Stimulated activated CD8-positive, alpha-beta memory T cell treated with anti-CD3 and anti-CD28 coated beads, Interleukin-7, amount 100 ng/mL, for 48 hours (primary cell): ENCODE data around the gene MASP1.
"Not testable (repeated sequence)": the region's sequence is repeated elsewhere in the genome, so short reads cannot be mapped to it uniquely, and the experiment has no call there.

Experiments used
- DNase-seq, 2 donors: peaks; one replicate each; pipeline ENCODE4 v3.0.0-alpha.2; 2020; ENCODE audit warnings: low read depth in 1 of 2; ENCODE audit errors: extremely low read depth in 1 of 2

The MASP1 gene

DNA sequence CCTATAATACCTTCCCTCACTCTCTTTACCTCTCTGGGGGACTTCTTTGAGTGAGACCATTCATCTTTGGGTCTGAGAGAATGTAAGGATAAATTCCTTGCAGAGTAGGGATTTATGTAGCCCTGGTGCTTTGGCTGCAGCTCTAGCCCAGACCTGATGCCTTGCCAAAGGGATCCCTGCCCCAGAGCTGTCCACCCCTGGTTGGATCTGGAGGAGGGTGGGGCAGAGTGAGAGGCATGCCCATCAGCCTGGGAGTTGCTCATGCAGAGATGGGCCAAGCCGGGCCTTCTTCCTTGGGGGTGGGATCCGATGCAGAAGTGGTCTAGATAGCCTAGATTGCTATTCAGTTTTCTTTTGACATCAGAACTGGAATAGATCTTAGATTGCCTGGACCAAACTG is 62.8 kb downstream of the MASP1 start:
- no peak for DNase-seq

DNA sequence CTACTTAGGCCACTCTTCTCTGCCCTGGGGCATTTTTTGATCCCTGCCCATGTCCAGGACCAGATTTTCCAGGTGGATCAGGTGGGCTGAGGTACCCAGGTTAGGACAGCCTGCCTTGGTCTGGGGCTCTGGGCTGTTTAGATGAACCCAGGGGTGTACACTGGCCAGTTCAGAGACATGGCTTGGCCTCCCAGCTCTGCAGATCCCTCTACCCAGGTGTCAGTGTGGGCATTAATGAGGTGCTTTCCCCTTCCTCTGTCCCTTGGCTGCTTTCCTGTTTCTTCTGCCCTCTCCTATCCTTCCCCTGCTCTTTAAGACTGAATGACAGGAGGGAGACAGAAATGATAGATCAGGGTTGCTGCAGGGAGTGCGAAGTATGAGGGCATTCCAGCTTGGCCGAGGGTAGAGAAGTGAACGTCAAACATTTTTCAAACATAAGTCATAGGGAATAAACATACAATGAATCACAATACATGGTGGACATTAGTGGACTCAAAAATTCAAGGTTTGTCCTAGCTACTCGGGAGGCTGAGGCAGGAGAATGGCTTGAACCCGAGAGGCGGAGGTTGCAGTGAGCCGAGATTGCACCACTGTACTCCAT is 63.8 kb downstream of the MASP1 start:
- DNase-seq = no peak

- no peak for DNase-seq
These were observed 67.7 kb downstream of the MASP1 start for GRCh38 chr3:187223799-187224198.

GRCh38 chr3:187222801-187223200 is 68.7 kb downstream of the MASP1 start:
- no peak for DNase-seq

GRCh38 chr3:187215460-187215859 is 76.1 kb downstream of the MASP1 start:
- no peak for DNase-seq

DNA sequence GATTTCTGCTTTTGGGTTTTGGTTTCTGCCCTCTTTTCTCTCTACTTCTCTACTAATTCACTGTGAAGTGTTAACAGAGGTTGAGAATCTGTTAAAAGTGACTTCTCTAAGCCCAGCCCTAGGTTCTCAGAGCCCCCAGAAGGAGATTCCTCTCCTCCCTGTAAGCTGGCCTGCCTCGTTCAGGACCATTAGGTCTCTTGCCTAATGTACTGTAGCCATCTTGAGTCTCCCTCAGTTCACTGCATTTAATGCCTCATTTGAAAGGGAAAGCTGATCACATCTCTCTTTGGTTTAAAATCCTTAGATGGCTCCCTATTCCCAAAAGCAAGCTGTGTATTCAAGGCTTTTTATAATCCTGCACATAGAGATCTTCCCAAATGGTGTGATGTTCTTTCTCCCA is 77.9 kb downstream of the MASP1 start:
- DNase-seq = no peak

- no peak for DNase-seq
These were observed 78.8 kb downstream of the MASP1 start for GRCh38 chr3:187212705-187213104.

DNA sequence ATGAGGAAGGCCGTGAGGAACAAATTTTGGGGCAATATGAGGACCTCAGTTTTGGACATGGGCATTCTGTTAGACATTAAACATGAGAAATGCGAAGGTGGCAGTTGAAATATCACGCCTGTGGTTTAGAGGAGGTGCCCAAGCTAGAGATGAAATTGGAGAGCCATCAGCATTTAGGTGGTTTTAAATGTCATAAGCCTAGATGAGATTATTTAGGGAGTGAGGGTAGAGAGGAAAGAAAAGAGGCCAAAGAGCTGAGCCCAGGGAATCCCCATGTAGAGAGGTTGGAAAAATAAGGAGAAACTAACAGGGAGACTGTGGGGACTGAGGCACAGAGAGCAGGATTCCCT is 79.4 kb downstream of the MASP1 start:
- no peak for DNase-seq

DNA sequence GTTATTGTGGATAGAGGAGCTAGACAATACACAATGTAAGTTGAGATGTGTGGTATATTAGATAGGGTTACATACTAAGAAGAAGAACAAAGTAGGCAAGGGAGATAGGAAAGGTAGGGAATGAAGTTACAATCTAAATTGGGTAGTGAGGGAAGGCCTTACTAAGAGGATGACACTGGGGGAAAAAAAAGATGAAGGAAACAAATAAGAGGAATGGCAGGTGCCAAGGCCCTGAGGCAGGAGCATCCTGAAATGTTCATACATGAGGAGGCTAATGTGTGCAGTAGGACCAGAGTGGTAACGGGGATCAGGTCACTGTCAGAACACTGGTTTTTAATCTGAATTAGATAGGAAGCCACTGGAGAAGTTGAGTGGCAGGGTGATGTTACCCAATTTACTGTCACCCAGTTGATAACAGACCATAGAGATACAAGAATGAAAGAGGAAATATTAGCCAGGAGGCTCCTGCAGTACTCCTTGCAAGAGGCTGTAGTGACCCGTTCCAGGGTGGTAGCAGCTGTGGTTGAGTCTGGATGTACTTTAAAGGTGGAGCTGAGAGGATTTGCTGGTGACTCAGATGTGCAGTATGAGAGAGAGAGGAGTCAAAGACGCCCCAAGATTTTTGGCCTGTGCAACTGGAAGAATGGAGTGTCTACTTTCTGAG is 79.9 kb downstream of the MASP1 start:
- DNase-seq = no peak

DNA sequence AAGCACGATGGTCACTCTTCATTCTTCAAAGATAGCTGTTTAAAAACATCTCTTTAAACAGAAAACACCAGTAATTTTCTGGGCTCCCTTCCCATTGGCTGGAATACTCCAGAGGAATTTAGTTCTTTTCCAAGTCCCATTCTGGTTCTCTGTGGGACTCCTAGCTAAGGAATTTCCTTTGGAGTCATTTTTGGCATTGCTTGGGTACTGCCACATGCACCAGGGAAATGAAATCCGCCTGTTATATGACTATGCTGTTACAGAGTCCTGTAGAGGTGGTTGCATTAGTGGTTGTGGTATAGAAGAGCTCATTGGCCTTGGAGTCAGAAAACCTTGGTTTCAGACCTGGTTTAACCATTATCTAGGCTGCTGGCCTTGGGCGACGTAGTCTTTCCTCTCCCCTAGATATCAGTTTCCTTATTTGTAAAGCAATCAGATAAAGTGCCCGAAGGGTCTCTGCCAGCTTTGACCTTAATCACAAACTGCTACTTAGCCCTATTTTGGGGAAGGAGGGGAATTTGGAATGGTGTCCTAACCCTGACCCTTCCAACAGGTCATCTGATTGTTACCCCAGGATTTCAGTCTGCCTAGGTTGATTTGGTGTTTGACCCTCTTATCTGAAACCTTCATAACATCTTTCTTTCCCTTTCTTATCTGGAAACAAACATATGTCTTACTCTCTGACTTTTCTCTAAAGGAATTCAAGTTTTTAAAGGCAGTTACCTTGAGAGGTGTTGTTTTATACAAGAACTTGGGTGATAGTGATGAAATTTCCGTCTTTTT is 80.8 kb downstream of the MASP1 start:
- no peak for DNase-seq

- DNase-seq = no peak
These were observed 81.4 kb downstream of the MASP1 start for GRCh38 chr3:187210091-187210490.

- DNase-seq = no peak
These were observed 82.0 kb downstream of the MASP1 start for GRCh38 chr3:187209491-187209890.

- DNase-seq = no peak
These were observed 83.4 kb downstream of the MASP1 start for GRCh38 chr3:187208159-187208558.

DNA sequence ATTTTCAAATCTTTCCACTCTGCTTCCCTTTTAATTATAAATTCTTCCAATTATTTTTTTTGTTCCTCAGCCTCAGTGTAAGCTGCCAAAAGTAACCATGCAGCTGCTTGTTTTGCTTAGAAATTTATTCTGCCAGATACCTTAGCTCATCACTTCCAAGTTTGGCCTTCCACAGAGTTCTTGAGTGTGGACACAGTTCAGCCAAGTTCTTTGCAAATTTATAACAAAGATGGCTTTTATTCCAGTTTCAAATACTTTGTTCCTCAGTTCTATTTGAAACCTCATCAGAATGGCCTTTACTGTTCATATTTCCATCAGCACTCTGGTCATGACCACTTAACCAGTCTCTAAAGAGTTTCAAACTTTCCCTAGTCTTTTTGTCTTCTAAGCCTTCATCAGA is 83.9 kb downstream of the MASP1 start:
- no peak for DNase-seq

DNA sequence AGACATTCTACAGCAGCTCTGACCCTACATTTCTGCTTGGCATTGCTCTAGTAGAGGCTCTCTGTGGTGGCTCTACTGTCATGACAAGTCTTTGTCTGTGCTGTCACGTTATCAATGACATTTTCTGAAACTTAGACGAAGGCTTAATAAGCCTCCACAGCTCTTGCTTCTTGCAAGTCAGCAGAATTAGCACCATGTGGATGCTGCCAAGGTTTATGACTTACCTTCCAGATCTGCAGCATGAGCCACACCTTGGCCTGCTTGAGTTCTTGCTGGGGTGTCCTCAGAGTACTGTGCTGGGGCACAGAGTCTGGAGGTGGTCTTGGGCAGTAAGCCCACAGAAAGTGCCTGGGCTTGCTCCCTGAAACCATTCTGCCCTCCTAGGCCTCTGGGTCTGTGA is 84.5 kb downstream of the MASP1 start:
- no peak for DNase-seq

- DNase-seq = no peak
These were observed 85.9 kb downstream of the MASP1 start for GRCh38 chr3:187205683-187206082.

DNA sequence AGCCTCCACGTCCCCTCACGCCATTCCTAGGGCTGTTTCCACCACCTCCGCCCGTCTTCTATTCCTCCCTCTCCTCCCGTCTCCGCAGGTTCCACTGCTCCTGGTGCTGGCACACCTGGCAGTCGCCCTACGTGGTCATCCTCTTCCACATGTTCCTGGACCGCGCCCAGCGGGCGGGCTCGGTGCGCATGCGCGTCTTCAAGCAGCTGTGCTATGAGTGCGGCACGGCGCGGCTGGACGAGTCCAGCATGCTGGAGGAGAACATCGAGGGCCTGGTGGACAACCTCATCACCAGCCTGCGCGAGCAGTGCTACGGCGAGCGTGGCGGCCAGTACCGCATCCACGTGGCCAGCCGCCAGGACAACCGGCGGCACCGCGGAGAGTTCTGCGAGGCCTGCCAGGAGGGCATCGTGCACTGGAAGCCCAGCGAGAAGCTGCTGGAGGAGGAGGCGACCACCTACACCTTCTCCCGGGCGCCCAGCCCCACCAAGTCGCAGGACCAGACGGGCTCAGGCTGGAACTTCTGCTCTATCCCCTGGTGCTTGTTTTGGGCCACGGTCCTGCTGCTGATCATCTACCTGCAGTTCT is 92.0 kb downstream of the MASP1 start:
- DNase-seq = not testable (repeated sequence)

GRCh38 chr3:187198490-187198889 is 93.0 kb downstream of the MASP1 start:
- no peak for DNase-seq

GRCh38 chr3:187197335-187197649 is 94.2 kb downstream of the MASP1 start, which contains the start of gene RTP1:
Gene RTP1, plus strand, starts transcription at chr3:187197486. Its CDS starts 30 bp downstream, at chr3:187197516.
- no peak for DNase-seq

DNA sequence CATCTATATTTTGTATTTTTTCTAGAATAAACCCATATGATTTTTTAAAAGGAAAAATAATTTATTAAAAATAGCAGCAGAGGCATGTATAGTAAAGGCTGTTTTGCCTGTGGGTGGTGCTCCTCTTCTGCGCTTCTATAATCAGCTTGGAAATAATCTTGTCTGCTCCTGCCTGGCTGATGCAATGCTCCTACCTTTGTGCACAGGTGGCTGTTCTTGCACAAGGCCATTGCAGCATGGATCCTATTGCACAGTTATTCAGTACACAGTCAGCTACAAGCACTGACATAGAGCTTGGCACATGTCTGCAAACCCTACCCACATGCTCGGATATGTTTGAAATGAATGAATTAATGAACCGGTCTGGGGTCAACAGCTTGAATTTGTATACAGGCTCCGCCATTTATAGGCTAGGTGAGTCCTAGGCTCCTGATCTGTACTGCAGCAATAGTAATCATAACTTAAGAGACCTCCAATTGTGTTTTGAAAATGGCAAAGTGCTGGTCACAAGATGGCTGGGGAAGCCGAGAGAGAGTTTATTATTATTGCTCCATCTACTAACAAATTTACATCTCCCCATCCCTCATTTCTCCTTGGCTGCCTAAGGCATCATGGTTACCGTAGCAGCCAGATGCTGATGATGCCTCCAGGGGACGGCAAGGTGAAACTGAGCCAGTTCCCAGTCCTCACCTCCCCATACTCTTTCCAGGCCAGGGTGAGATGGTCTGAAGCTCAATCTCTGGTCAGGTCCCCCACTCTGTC is 94.8 kb downstream of the MASP1 start:
- DNase-seq = no peak

- no peak for DNase-seq
These were observed 98.4 kb downstream of the MASP1 start for GRCh38 chr3:187193181-187193580.
